CD4-positive, alpha-beta T cell treated with Interleukin-6 at 100 ng/mL for 8 hours (primary cell): ENCODE measurements around the gene HHAT.

ENCODE experiments used
- DNase-seq: peaks from one replicate; pipeline ENCODE4 v3.0.0-alpha.2; 2020; ENCODE audit warnings: mixed read lengths, low spot score

The HHAT gene

DNA sequence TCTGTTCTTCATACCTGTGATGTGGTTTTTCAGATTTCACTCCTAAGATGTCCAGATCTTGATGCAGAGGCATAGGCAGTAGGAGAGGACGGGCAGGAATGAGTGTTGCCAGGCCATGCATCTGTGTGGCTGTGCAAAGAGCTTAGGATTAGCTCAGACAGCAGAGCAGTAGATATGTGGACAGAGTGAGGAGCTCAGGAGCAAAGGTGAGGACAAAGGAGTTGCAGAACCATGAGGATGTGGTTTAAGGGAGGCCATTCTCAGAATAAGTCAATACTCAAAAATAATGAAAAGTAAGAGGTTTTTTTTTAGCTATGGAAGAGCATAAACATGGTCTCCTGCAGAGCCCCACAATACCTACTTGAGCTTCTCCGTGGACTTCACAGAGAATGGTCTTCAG lies 158.3 kb downstream of the HHAT start:
- DNase-seq: no peak

DNA sequence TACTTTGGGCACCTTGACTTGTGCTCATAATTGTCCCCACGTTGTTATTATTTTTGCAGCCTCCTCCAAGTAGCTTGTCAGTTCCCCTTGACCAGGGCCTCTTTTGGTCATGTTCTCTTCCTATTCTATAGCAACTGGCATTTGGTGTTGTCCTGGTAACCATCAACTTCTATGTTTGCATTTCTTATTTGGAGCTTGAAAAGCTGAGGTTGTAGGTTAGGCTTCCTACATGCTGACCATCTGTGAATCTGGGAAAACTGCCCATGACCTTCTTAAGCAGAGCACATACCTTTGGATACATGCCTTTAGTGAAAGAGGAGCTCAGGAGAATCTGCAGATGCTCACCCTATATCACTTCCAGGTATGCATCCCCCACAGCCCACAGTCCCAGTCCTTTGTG lies 160.8 kb downstream of the HHAT start:
- DNase-seq: no peak

DNA sequence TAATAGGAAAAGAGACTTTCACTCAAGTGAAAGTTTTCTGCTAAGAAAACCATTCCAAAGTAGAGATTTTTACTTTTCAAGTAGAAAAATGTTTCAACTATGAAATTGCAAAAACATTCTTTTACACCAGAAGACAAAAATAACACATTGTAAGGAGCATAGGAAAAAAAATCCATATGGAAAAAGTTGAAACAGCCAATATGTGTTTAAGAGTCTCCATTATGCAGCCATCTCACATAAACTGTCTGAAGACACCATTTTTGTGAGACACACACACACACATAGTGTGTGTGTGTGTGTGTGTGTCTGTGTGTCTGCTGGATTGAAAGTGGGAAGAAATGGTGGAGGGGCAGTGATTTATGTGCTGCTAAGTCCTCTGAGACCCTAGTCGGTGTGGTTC lies 162.1 kb downstream of the HHAT start:
- no peak for DNase-seq

GRCh38 chr1:210496063-210496462 lies 167.4 kb downstream of the HHAT start:
- DNase-seq: no peak

DNA sequence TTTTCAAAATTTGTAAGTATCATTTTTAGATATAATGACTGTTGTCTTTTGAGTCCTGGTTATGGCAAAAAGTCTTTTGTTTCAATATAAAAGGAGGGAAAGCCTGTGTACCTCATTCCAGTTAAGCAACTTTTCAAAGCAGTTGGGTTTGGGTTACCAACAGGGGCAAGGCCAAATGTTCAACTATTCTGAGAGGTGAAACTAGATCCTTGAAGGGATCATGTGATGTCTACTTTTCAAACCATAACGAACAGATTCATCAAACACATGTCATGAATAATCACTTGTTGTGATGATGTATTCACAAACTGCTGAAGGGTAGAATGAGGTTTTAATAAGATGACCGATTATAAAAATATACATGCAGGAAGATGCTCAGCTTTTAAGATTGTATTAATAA lies 171.3 kb downstream of the HHAT start:
- DNase-seq: no peak

- no peak for DNase-seq
These were observed 172.1 kb downstream of the HHAT start for GRCh38 chr1:210500831-210501230.

- DNase-seq: no peak
These were observed 175.6 kb downstream of the HHAT start for GRCh38 chr1:210504286-210504685.

GRCh38 chr1:210505601-210506496 lies 177.1 kb downstream of the HHAT start:
- DNase-seq: no peak

DNA sequence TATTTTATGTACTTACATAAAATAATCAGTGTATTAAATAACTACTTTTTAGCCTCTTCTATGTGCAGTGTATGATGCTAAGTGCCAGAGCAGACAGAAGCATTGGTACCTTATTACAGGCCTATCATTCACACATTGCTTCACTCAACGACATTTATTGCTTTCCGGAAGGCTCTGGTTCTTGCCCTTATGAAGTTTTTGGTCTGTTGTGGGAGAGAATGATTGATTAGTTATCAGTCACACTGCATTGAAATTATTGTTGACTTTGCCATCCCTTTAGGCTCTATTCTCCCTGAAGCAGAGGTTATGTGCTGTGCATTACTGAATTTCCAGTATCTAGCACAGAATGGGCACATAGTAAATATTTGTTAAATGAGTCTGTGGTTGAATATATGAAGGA lies 178.0 kb downstream of the HHAT start:
- DNase-seq: no peak

GRCh38 chr1:210516092-210516656 lies 187.5 kb downstream of the HHAT start:
- no peak for DNase-seq

DNA sequence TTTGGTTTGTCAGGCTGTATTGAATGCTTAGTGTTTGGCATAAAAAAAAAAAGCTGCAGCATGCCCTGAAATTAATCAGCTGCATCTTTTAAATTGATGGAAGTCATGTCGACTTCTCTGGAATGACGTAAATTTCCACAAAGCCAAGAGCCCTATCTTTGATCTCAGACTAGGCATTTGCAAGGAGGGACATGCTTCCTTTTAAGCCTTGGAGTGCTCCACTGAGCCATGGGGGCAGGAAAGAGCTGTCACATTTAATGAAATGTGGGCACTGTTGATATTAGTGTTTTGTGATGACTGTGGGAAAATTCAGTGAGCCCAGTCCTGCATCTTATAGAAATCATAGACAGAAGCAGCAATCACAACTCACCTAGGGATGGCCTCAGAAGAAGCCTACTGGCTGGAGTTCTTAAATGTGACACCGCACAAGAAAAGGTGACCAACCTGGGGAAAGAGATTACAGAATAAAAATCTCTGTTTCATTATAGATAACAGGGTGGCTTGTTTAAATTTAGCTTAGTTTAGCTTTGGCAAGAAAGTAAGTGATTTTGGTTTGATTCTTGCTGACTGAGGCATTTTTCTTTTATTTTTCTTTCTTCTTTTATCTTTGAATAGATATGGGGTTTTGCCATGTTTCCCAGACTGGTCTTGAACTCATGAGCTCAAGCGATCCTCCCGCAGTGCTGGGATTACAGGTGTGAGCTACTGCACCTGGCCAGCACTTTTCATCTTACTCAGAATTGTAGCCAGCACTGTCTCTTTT lies 188.2 kb downstream of the HHAT start:
- DNase-seq: no peak

- DNase-seq: no peak
These were observed 195.1 kb downstream of the HHAT start for GRCh38 chr1:210523830-210524229.

GRCh38 chr1:210525716-210526454 lies 197.2 kb downstream of the HHAT start:
- DNase-seq: no peak

- DNase-seq: no peak
These were observed 198.4 kb downstream of the HHAT start for GRCh38 chr1:210527091-210527490.

GRCh38 chr1:210531475-210532222 lies 202.9 kb downstream of the HHAT start:
- DNase-seq: no peak

GRCh38 chr1:210532223-210532598 lies 203.5 kb downstream of the HHAT start:
- no peak for DNase-seq

DNA sequence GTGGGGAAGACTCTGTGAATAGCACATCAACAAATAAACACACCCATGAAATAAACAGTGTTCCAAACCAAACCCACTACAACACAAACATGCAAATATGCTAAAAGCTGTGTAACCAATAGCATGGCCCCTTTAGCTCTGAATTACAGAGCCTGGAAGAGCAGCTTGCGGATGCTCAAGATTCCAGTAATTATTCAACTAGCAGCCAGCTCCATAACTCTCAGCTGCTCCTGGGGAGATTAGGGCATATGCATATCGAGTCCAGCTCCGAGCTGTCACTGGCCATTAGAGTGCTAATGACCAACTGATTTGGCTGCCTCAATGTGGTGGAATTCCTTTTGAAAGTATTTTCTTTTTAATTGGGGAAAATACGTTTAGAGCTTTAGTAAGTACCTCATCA lies 207.1 kb downstream of the HHAT start:
- no peak for DNase-seq

GRCh38 chr1:210536254-210536961 lies 207.7 kb downstream of the HHAT start:
- DNase-seq: no peak

GRCh38 chr1:210540288-210540687 lies 211.6 kb downstream of the HHAT start:
- DNase-seq: no peak

GRCh38 chr1:210541680-210542358 lies 213.1 kb downstream of the HHAT start:
- DNase-seq: no peak
